Peyer's patch (tissue), 4 donors: ENCODE measurements around the gene RASA3.

Experiments used
- CTCF ChIP-seq, 6 experiments: fragments of 450-650 bp in 4 of 6; fragments of 200-600 bp in 2 of 6; sonication (generic) in 1 of 6; IDR thresholded peaks; one replicate each; pipeline ENCODE4 v1.5.1; 2017 to 2019; ENCODE audit warnings: antibody characterized with exemption in 6 of 6, mild to moderate bottlenecking in 3 of 6, moderate library complexity in 1 of 6
- POLR2A ChIP-seq, 2 donors: fragments of 450-650 bp; IDR thresholded peaks; one replicate each; pipeline ENCODE4 v1.5.1; 2017; ENCODE audit warnings: antibody characterized with exemption in 2 of 2, mild to moderate bottlenecking in 2 of 2, moderate library complexity in 2 of 2

GRCh38 chr13:114019367-114019766, 113.1 kb downstream of the RASA3 start:
- TF ChIP-seq CTCF (IDR thresholded peaks at IDR 0.05) (no peak), POLR2A (IDR thresholded peaks at IDR 0.05) (no peak)
